Subcutaneous adipose tissue (tissue), 4 donors: ENCODE data around the gene NPAS3. TPM values are rescaled to one million over a fixed set of nuclear protein-coding genes. Genes with fewer than 3 reads are reported as not detected.

Experiments used
- total RNA-seq, 4 donors: library from RNA; depleted of rRNA; stranded (reverse); fragments of >200 nt; gene quantifications; one replicate each; pipeline ENCODE4 v1.1.0, GENCODE V29; 2016
- TF ChIP-seq, protein P1 (sequence below): fragments of 450-650 bp; IDR thresholded peaks from one replicate; pipeline ENCODE4 v1.5.1; 2016; ENCODE audit warnings: low read depth, mild to moderate bottlenecking, control low read depth, antibody characterized with exemption, moderate library complexity

NPAS3 gene
- total RNA-seq, 4 donors from 2014 or later, result 0.51 to 1.3 (median 1.0) TPM

DNA sequence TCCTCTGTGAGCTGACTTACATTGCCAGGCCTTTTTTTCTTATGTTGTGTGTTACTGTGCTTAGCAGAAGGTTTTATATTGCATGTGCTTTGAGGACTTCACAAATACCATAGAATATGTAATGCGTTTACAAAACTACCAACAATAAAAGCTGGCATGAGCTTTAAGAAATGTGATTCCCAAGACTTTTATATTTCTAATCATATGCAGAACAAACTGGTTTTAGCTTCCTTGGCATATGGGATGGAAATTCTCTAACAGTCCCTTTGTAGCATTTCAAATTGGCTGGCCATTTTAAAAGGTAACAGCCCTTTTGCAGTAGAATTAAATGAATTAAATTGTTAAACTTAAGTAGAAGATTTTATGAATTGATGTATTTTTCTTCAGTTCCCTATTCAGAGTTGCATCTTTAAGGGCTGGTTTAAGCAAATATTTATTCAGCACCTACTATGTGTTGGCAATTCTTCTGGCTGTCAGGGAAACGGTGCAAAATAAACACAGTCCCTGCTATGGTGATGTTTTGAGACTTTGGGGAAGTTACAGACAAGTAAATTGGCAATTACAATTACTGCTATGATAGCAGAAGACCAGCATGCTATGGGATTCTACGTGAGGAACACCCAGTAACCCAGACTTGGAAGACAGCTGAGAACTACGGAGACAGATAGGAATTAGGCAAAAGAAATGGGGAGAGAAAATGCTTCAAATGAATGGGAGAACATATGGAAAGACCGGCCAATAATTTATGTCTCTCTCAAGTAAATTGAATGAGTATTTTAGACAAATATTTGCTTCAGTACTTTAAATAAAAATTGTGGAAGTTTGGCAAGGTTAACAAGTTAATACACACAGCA lies 565.8 kb downstream of the NPAS3 start:
- TF ChIP-seq, protein P1, sequence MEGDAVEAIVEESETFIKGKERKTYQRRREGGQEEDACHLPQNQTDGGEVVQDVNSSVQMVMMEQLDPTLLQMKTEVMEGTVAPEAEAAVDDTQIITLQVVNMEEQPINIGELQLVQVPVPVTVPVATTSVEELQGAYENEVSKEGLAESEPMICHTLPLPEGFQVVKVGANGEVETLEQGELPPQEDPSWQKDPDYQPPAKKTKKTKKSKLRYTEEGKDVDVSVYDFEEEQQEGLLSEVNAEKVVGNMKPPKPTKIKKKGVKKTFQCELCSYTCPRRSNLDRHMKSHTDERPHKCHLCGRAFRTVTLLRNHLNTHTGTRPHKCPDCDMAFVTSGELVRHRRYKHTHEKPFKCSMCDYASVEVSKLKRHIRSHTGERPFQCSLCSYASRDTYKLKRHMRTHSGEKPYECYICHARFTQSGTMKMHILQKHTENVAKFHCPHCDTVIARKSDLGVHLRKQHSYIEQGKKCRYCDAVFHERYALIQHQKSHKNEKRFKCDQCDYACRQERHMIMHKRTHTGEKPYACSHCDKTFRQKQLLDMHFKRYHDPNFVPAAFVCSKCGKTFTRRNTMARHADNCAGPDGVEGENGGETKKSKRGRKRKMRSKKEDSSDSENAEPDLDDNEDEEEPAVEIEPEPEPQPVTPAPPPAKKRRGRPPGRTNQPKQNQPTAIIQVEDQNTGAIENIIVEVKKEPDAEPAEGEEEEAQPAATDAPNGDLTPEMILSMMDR, result no peak

DNA sequence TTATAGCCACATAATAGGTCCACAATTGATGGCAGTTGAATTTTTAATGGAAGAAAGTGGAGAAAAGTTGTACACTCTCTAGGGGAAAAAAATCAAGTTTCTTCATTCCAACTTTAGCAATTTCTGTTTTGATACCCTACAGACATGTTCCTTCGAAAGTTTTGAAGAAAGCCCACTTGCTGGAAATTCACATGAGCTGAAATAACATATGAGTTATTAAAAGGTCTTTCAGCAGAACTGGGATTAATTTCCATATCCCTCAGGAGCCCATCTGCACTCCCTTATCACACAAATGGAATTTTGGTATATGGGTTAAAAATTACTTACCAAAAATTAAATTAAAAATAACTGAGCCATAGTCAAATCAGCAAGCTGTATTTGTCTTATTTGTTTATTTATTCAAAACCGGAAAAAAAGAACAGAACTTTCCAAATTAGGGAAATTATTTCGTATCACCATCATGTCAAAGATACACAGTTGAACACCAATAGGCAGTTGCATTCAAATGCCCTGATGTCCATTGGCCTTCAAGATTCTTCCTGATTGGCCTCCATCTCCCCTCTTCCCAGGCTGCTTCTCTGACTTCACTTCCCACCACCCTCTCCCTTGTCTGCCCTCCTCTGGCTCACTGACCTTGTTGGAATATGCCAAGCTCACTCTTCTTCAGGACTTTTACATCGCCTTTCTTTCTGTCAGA lies 566.7 kb downstream of the NPAS3 start:
- TF ChIP-seq, protein P1, result no peak

DNA sequence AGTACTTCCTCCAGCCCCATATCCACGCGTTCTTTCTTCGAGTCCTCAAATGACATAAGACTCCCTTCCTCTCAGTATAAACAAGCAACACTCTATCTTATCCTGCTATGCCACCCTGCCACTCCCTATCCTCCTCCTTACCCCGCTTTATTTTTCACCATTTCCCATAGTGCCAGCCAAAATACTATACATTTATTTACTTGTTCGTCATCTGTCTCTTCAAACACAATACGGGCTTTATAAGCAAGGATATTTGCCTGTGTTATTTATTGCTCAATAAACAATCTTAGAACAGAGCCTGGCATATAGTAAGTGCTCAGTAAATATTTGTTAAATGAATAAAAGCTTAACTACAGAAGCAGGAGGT lies 567.3 kb downstream of the NPAS3 start:
- TF ChIP-seq, protein P1, result no peak

DNA sequence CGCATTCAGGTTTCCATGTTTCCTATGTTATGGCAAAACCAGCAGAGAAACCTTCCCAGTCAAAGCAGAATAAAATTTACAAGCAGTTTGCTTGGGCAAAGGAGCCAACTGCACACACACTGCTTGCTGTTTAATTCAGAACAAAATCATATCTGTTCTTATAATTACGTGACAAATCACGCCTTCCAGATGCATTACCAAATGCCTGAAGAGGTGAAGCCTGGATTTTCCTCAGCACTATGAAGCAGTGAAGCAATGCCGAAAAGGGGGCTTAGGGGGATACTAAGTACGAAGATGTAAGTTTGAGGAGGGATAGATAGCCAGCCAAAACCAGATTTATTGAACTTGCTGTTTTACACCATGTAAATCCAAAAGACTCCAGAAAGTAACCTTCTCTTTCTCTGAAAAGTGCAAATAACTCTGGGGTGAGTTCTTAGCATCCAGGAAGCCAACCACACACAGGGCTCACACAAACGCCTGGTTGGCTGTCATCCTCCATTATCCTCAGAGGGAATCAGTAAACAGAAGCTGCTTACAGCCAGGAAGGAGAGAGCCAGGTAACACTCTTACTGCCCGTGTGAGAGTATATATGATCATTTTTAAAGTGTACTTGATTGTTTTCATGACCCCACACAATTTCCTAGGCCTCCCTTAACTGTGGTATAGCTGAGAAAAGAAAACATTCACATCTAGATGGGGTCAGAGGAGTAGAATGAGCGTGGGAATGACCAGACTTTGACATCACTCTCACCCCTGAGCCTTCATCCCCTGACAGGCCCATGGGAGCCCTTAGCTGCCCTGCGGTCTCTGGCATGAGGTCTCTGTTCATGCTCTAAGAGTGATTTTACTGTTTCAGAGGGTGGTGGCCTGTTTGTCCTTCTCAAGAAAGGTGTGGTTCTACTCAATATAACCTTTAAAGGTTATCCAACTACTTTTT lies 569.7 kb downstream of the NPAS3 start:
- TF ChIP-seq, protein P1, result no peak

DNA sequence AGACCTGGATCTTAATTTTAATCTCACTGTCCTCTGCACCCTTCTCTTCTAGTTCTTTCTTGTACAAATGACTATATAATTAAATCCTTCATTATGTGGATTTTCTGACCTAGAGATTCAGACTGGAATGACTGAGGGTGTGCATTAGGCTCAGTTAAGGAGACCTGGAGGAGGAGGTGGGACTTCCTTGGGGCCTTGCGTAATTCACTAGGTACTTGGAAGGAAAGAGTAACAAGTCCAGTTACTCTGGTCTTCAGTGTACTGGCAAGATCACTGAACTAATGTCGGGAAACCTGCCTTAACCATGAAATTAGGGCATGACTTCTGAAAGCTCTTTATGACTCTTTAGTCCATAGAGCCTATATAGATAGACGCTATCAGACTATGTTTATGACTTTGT lies 570.8 kb downstream of the NPAS3 start:
- TF ChIP-seq, protein P1, result no peak

DNA sequence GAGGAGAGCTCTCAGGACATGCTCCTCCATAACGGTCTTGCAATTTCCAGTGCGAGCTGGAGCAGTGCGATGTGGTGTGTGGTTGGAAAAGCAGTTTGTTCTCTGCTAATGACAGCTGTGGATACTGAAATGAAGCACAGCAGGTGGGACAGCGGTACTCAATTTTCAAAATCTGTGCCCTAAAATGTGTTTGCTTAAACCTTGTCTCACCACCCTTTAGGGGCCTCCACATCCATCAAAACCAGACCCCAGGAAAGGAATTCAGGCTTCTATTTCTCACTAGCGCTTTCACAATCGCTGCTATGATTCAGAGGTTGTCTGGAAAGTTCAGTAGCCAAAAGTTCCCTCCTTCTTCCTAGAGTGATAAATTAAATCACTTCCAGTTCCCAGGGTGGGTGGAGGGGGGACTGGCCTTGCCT lies 571.4 kb downstream of the NPAS3 start:
- TF ChIP-seq, protein P1, result no peak
